GM19452 (cell line): Measurements from ENCODE around the gene SEC14L3.

Experiments used
- ATAC-seq: cut with Tn5 transposase; IDR thresholded peaks from one replicate; pipeline ENCODE4 v1.9.1; 2021; ENCODE audit not compliant: unreplicated experiment

SEC14L3 gene

DNA sequence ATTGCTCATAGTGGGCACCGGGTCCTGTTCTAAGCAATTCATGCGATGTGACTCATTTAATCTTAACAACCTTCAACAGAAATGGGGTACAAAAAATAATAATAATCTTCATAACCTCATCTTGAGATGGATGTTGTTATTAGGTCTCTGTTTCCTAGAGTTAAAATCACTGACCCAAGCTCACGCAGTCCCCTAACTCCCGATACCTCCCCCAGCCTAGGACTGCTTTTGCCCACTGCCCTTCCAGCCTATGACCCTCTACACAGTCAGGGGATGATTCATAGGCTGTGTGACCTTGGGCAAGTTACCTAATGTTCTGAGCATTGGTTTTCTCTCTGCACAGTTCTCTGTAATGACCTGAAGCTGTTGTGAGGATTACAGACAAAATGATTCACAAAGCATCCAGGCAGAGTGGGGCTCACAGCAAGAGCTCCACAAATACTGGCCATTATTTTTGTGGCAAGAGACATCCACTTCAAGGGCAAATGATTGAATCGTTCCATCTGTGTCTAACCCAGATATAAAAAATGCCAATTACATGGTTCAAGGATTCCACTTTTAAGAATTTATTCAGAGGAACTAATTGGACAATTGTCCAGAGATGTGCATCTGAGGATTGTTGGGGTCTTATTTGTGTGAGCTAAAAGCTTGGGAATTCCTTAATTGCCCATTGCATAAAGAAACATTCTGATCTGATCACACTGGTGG is 26.2 kb downstream of the SEC14L3 start:
- no peak for ATAC-seq

DNA sequence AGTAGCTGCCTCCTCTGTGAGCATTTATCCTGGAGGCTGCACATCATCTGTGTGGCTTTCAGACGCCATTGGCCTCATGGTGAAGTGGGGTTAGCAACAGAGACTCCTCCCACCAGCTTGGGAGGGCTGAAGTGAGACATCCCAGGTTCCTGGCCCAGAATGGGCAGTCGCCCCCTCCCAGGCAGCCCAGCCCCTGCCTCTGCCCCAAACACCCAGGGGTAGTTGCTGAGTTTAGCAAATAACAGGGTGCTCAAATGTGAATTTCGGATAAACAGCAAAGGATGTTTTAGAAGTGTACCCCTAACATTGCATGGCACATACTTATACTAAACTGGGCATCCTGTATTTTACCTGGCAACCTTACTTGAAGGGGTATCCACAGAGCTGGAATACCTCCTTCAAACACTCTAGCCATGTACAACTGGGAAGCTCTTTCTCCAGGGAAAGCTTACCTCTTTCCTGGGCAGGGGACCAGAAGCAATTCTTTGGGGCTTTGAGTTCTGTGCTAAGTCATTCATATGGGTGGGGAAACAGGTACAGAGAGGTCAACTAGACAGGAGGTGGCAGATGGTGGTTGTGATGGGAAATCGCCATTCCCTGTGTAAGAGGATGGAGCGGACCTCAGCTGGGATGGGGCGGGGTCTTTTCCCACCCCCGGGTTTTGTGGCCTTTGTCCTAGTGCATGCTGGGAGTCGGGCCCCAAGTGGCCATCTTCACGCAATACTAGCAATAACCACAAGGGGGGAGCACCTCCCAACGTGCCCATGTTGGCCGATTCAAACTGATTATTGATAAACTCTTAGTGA is 27.0 kb downstream of the SEC14L3 start:
- ATAC-seq, result no peak

DNA sequence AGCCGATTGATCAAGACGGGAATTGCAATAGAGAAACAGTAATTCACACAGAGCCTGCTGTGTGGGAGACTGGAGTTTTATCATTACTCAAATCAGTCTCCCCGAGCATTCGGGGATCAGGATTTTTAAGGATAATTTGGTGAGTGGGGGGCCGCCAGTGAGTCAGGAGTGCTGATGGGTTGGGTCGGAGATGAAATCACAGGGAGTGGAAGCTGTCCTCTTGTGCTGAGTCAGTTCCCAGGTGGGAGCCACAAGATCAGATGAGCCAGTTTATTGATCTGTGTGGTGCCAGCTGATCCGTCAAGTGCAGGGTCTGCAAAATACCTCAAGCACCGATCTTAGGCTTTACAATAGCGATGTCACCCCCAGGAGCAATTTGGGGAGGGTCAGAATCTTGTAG is 30.7 kb downstream of the SEC14L3 start:
- no peak for ATAC-seq

DNA sequence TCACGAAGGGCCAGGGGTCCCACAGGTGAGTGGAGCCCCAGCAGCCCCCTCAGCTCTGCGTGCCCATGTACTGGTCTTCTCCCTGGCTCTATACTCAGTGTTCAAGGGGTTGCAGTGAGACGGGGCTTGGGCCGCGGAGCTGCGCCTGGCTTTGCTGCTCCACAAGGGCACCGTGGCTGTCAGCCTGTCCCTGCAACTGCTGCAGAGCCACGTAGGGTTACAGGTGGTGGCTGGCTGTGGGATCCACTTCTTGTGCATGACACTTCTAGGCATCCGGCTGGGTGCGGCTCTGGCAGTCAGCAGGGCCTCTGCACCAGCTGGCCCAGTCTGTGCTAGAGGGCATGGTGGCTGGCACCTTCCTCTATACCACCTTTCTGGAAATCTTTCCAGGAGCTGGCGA is 32.0 kb downstream of the SEC14L3 start:
- ATAC-seq, result no peak

DNA sequence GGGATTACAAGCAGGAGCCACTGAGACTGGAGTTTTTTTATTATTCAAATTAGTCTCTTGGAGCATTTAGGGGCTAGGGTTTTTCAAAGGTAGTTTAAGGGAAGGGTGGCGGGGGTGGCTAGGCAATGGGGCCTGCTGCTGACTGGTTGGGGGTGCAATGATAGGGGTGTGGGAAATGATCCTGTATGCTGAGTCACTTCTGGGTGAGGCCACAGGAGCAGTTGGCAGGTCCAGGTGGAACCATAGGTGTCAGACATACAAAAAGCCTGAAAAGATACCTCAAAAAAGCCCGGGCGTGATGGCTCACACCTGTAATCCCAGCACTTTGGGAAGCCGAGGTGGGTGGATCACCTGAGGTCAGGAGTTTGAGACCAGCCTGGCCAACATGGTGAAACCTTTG is 32.6 kb downstream of the SEC14L3 start:
- ATAC-seq, result no peak

DNA sequence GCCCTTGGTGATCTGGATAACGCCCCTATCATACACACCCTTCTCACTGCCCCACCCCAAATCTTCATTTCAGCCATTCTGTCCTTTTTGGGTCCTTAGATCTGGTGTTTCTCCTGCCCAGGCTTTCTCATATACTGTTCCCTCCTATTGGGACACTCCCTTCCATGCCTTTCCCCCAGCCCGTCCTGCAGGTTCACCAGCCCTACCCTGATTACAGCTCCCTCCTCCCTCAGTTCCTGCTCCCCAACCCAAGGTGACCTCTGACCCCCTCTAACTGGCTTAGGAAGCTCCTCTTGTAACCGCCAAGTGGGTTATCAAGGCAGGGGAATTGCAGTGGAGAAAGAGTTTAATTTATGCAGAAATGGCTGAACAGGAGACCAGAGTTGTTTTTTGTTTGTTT is 33.3 kb downstream of the SEC14L3 start:
- ATAC-seq, result no peak

DNA sequence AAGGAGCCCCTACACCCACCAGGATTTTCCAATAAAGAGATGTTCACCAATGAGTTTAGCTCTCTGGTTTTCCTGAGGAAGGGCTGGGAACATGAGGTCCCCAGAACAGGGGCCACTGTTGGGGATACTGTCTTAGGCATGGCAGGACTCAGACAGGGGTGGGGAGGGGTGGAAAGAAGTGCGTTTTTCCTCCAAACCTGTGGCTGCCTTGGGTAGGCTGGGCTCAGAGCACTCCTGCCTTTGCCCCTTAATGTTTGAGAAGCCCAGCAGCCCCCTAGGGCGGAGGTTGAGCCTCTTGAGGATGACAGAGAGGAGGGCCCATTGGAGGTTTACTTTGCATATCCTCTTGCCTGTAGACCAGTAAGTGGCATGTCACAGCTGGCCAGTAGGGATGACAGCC is 35.6 kb downstream of the SEC14L3 start:
- ATAC-seq, result no peak

DNA sequence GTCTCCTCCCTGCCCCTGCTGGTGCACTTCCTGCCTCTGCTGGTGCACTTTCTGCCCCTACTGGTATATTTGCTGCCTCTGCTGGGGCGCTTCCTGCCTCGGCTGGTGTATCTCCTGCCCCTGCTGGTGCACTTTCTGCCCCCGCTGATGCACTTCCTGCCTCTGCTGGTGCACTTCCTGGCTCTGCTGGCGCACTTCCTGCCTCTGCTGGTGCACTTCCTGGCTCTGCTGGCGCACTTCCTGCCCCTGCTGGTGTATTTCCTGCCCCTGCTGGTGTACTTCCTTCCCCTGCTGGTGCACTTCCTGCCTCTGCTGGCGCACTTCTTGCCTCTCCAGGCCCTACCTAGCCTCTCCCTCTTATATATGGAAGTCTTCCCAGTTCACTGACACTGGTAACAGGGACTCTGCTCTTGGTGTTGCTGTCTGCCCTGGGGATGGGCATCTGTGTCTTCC is 36.1 kb downstream of the SEC14L3 start:
- ATAC-seq, result no peak

DNA sequence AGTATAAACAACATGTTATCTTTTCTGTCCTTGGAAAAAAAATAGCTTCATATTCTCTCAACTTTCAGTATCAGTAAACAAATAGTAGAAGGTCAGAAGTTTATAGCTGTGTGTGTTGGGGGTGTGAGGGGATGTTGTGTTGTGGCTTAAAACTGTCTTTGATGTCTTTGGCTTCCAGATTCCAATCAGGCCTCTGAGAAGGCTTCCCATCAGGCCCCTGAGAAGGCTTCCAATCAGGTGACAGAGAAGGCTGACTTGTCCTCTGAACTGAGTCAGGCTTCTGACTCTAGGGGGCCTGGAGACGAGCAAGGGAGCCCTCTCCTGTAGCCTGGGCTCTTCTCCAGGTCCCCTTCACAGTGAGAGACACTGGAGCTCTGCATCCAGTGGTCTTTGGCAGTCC is 37.0 kb downstream of the SEC14L3 start:
- ATAC-seq, result no peak

DNA sequence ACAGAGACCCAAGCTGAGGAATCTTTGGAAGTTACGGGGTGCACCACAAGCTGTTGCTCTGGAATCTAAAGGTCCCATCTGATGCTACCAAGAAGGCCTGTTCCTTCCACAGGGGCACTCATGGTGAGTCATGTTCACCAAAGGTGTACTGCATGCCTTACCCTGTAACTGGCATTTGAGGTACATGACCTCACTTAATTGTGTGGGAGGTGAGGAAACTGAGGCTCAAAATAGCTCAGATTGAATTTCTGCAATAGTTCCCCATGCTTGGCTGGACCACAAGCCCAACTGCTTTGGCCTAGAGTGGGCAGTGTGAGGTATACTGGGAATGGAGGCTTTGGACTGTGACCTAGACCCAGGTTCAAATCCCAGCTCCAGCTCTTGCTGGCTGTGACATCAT is 38.0 kb downstream of the SEC14L3 start:
- ATAC-seq, result no peak

DNA sequence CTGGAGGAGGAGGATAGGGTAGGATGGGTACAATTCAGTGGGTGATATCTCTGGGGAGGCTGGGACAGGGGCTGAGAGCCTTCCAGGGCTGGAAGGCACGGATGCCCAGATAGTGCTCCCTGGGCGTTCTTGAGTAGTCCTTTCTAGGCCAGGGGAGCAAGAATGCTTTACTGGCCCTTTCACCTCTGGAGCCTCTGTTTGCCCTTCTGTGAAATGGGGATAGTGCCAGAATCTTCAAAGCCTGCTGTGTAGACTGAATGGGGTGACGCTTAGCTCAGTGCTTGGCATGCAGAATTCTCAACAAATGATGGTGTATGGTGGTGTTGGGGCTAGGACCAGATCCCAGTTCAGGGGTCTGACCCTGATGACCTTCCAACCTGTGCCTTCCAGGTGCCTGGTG is 38.6 kb downstream of the SEC14L3 start:
- no peak for ATAC-seq

DNA sequence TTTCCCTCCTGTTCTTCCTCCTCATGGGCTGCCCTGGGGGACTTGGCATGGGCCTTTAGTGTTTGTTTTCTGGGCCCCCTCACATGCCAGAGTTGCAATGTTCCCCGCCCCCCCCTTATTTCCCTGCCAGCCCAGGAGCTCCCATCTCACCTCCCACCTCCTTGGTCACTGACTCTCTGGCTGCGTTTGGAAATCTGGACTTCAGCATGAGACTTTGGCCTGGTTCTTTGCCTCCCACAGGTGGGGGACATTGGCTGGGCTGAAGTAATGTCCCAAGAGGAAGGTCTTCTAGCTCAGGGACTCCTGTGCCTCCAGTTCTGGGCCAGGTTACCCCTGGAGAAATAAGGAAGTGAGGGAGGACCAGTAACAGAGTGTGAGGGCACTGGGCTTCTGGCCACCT is 39.3 kb downstream of the SEC14L3 start:
- no peak for ATAC-seq

DNA sequence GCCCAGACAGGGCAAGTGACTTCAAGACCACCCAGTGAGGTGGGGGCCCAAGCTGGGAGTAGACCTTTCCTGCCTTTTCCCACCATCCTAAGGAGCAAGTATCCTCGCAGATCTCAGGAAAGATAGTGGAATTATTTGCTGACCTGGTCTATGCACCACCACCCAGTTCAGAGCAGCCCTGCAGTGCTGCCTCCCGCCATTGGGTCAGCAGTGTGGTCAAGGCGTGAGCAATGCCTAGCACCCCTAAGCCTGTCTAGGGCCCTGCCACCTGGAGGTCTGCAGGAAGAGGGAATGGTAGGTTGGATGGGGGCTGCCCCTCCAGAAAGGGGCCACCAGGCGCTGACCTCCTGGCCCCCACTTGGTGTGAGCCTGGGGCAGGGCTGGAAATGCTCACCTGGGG is 39.7 kb downstream of the SEC14L3 start:
- no peak for ATAC-seq

DNA sequence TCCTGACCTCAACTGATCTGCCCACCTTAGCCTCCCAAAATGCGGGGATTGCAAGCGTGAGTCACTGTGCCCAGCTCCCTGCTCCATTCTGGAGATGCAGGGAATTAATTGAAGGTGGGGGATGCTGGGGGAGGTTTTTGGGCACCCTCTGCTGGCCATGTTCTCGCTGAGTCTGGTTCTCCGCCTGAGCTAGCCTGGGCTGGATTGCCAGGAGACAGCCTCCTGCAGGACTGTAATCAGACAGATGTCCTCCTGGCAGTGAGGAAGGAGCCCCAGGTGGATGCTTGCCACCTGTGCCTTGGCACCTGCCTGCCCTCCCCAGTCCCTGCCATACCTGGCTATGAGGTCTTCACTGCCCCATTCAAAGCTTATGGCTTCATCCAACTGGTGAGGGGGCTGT is 40.9 kb downstream of the SEC14L3 start:
- no peak for ATAC-seq

DNA sequence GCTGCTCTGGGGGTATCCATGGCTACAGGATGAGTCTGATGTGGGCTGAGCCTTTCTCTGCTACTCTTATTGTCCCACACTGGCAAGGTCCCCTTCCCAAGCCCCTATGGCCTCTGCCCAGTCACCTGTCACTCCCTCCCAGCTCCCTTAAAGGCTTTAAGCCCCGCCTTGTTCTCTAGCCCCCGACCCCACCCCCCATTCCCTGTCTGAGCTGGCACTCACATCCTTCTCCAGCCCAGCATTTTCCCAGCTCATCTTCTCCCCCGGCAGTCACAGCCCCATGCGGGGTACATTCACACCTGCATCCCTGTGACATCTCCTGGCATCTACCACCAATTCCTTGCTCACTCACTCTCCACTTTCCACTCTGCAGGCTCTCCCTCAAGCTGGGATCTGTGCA is 41.9 kb downstream of the SEC14L3 start:
- no peak for ATAC-seq

DNA sequence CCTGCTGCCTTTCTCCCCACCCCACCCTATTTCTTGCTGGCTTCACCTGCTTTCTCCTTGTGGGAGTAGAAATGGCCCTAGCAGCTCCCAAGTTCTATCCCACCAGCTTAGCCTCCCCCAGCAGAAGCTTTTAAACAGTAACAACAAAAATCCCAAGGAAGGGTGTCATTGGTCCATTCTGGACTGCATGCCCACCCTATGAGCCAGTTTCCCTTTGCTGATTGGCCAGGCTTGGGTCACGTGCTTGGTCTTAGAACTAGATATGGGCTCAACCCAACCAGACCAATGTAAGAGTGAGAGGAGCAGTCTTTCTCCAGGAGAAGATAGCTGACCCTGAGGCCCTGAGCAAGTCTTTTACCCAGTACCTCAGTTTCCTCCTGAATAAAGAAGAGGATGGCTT is 43.9 kb downstream of the SEC14L3 start:
- ATAC-seq, result no peak

DNA sequence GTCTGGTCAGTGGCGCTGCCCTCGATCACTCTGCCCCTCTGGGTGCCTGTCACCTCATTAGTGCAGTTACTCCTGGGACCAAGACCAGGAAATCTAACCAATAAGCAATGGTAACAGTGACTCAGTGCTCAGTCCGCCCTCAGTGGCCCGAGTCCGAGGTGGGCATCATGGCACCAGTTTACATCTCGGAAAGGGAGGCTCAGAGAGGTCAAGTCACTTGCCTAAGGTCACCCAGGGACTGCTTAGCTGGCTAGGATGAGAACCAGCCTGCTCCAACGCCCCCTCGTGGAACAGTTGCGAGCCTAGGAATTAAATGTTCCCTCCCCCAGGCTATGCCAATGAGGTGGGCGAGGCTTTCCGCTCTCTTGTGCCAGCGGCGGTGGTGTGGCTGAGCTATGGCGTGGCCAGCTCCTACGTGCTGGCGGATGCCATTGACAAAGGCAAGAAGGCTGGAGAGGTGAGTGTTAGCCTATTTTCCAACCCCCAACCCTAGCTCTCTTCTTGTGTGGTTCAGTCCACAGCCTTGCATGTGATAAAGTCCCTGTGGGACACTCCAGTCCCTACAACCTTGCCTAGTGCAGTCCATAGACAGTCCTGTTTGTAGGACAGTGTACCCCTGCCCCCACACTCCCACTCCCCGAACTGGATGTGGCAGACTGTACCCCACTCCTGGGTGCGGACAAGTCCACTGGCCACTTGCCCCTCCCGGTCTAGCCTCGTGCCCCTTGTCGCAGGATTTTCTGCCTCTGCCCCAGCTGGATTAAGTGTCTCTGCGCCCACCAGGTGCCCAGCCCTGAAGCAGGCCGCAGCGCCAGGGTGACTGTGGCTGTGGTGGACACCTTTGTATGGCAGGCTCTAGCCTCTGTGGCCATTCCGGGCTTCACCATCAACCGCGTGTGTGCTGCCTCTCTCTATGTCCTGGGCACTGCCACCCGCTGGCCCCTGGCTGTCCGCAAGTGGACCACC is 45.1 kb downstream of the SEC14L3 start:
- ATAC-seq, result no peak

DNA sequence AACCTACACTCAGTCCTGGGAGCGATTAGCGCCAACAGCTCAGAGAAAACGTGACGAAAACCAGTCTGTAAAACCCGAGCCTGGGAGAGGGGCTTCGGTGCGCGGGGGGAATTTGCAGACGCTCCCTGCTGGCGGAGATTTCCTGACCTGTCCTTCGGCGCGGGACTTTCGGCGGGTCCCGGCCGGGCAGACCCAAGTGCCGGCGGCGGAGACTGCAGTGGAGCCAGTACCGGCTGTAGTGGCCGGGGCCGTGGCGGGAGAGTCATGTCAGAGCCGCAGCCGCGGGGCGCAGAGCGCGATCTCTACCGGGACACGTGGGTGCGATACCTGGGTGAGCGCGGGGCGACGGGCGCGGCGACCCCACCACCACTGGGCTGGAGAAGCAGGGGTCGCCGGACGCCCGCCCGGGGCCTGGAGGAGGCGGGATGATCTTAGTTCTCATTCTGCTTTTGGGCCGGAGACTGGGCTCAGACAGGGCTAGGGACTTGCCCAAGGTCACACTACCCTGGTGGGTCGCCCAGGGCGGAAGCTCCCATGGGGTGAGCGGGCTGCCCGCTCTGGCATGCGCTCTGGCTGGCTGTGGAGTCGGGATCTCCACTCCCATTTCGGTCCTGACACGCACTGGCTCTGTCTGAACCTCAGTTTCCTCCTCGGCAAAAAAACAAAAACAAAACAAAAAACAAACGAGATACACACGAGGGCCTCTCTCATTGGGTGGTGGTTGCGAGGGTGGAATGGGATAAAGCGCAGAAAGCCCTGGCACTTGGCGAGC is 46.0 kb downstream of the SEC14L3 start, which contains the start of gene MTFP1:
Gene MTFP1, plus strand, starts transcription at position 153 of the 772 bp plus-strand sequence. Its CDS starts 112 bp downstream, at position 265.
- ATAC-seq, result no peak

DNA sequence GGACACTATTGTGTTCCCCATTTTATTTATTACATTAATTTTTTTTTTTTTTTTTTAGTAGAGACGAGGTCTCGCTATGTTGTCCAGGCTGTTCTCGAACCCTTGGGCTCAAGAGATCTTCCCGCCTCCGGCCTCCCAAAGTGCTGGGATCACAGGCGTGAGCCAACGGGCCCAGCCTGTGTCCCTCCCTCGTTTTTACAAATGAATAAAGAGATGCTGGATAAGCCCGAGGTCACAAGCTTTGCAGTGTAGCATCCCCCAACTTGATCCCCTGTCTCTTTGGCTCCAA is 46.5 kb downstream of the SEC14L3 start:
- ATAC-seq, result no peak

DNA sequence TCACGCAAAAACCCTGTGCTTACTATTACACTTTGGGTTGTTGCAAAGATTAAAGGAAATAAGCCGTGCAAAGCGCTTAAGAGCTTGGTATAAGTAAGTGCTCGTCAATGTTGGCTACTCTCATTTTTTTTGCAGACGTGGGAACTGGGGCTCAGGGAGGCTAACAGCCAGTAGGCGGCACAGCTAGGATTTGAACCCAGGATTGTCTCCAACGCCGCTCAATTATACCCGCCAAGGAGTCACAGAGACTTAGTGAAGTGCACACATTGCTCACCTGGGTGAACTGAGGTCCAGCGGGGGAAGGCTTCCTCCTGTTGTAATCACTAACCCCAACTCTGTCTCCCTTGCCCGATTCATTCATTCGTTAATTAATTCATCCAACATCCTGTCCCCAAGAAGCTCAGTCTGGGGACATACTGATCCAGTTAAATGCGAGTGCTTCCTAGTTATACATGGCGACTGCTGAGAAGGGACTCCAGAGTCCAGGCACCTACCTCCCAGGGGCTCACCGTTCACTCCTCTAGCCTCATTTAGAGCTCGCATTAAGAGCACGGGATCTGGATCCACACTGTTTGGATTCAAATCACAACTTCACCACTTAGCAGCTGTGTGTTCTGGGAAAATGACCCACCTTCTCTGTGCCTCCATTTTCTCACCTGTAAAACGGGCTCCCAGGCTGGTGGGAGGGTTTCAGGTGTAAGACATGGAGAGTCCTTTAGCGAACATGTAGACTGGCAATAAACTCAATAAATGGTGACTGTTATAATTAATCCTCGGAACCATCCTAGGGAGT is 47.1 kb downstream of the SEC14L3 start:
- ATAC-seq, result no peak
